GM12892 (cell line): ENCODE results near the gene C22orf42.
"Not testable (repeated sequence)": the region's sequence is repeated elsewhere in the genome, so short reads cannot be mapped to it uniquely, and the experiment has no call there.

Experiments
- DNase-seq: peaks from one replicate; pipeline ENCODE4 v3.0.0; 2011; ENCODE audit not compliant: insufficient read length
- FAIRE-seq: peaks from 2 replicates; lab custom pipeline; 2011; peaks lifted over from hg19 to GRCh38; lab: Jason Lieb, UNC
- POLR2A ChIP-seq: IDR thresholded peaks from 2 replicates; pipeline ENCODE4 v1.6.1; 2011; ENCODE audit warnings: low read depth, low read length, control low read depth
- POLR2AphosphoS5 ChIP-seq: IDR thresholded peaks from 2 replicates; pipeline ENCODE4 v1.6.1; 2011; ENCODE audit warnings: low read depth, low read length, control low read depth
- TAF1 ChIP-seq: IDR thresholded peaks from 2 replicates; pipeline ENCODE4 v1.6.1; 2011; ENCODE audit warnings: low read depth, mild to moderate bottlenecking, control low read depth, low read length, borderline replicate concordance

Gene C22orf42

GRCh38 chr22:32175683-32176644 lies 16.9 kb upstream of the C22orf42 start:
- DNase-seq (no peak), FAIRE-seq (no peak)
- TF ChIP-seq POLR2A: no peak
- TF ChIP-seq POLR2AphosphoS5: no peak
- TF ChIP-seq TAF1: no peak

DNA sequence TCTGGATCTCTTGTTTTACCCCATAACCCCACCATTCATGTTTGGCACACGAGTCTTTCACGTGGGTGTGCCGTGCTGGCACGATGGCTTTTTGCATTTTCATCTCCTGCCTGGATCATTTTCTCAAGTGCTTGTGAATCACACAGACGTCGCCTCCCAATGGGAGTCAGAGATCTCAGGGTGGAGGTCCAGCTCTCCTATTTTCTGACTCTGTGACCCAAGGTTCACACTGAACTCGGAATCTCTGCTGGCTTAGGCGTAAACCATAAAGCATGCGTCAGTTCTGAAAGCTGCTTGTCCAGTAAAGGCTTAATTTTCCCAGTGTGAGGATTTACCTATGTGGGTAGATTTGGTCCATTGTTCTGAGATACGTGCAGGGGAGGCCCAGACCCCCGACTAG lies 16.0 kb upstream of the C22orf42 start:
- TF ChIP-seq POLR2A (no peak), TAF1 (no peak), POLR2AphosphoS5 (no peak)
- no peak for DNase-seq
- no peak for FAIRE-seq

DNA sequence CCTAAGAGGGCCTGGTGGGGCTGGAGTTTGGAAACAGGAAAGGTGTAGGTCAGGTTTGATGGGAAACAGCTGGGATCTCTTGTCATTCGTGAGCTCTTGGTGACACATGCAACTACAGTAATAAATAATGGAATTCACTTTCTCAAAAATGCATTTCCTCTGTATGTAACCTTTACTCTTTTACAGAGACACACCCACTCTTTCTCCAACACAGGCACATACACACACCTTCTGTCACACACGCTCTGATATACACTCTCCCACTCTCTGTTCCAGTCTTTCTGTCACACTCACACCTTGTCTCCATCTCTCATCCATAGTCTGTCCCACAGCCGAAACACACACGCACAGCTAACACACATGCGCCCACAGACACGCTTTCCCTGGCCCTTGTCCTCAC lies 6.6 kb upstream of the C22orf42 start:
- FAIRE-seq (no peak), DNase-seq (no peak)
- TF ChIP-seq POLR2AphosphoS5 (no peak), POLR2A (no peak), TAF1 (no peak)

DNA sequence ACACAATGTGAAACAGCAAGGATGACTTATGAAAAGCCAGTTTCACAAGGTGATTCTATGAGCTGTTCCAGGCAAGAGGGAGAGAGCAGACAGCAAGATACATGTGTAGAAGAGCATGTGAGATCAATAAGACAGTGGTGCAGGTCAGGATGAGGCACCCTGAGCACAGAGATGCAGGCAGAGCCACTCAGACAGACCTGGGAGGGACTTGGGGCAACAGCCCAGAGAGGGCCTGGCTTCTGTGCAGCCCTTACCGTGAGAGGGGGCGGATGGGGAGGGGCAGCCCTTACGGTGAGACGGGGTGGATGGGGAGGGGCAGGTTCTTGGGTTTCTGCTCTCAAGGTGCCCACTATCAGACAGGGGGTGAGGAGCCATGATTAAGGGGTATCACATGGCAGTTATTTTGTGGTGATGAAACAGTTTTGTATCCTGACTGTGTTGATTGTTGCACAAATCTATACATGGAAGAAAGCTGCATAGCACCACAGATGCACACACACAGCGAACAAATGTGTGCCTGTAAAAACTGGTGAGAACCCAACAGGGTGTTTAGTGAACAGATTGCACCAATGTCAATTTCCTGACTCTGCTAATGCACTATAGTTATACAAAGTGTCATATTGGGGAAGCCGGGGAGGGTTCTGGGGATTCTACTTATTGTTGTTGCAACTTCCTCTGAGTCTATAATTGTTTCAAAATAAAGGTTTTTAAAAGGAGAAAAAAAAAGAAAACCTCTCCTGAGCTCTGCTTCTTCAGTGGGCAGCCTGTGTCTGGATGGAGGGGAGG lies 5.2 kb upstream of the C22orf42 start:
- DNase-seq: no peak
- no peak for FAIRE-seq
- TF ChIP-seq POLR2AphosphoS5: no peak
- TF ChIP-seq TAF1: no peak
- no peak for TF ChIP-seq POLR2A

GRCh38 chr22:32160411-32160810 lies 1.3 kb upstream of the C22orf42 start:
- FAIRE-seq: peak; percentile 76
- not testable (repeated sequence) for DNase-seq

DNA sequence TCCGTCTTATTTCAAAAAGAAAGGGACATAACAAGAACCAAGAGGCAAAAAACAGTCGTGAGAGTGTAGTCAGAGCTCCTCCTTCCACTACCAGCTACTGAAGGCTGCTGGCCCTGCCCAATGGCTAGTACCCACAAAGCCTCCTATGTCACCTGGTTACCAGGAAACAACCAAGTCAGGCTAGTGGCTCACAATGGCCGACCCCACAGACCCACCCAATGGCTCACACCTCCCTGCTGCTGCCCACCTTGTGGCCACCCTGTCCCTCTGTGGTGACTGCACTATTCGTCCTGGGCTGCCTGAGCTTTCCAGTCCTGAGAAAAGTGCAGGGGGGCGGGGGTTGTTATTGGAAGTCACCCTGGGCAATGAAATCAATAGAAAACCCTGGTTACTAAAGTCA lies 1.5 kb downstream of the C22orf42 start:
- DNase-seq, FAIRE-seq: not testable (repeated sequence)

GRCh38 chr22:32154727-32155126 lies 4.4 kb downstream of the C22orf42 start:
- not testable (repeated sequence) for DNase-seq, FAIRE-seq

GRCh38 chr22:32151641-32152040 lies 7.5 kb downstream of the C22orf42 start:
- not testable (repeated sequence) for FAIRE-seq, DNase-seq

DNA sequence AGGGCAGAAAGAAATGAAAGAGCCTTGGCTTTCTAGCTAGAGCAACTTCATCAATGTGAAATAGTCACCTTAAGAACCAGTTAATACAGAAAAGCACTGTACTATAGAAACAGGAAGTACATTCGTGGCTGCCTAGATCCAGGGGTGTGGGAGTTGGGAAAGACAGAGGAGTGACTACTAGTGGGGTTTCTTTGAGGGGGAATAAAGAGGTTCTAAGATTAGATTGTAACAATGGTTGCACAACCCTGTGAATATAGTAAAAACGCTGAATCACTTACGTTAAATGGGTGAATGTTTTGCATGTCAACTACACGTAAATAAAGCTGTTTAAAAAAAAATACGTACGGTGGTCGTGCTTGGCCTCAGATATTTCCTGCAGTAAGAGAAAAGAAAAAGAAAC lies 8.5 kb downstream of the C22orf42 start:
- not testable (repeated sequence) for DNase-seq, FAIRE-seq

- DNase-seq: not testable (repeated sequence)
- FAIRE-seq: peak; percentile 65
Observed at GRCh38 chr22:32148372-32148771, 10.7 kb downstream of the C22orf42 start.

GRCh38 chr22:32147128-32147527 lies 12.0 kb downstream of the C22orf42 start:
- not testable (repeated sequence) for DNase-seq

GRCh38 chr22:32144496-32145274 lies 14.4 kb downstream of the C22orf42 start:
- FAIRE-seq (no peak), DNase-seq (no peak)
- TF ChIP-seq POLR2A: no peak
- TF ChIP-seq POLR2AphosphoS5: no peak
- no peak for TF ChIP-seq TAF1

More at GRCh38 chr22:32147128-32147527, 12.0 kb downstream of the C22orf42 start:
- FAIRE-seq: not testable (repeated sequence)
